ENCODE measurements around the gene IRX1.

IRX1 gene

DNA sequence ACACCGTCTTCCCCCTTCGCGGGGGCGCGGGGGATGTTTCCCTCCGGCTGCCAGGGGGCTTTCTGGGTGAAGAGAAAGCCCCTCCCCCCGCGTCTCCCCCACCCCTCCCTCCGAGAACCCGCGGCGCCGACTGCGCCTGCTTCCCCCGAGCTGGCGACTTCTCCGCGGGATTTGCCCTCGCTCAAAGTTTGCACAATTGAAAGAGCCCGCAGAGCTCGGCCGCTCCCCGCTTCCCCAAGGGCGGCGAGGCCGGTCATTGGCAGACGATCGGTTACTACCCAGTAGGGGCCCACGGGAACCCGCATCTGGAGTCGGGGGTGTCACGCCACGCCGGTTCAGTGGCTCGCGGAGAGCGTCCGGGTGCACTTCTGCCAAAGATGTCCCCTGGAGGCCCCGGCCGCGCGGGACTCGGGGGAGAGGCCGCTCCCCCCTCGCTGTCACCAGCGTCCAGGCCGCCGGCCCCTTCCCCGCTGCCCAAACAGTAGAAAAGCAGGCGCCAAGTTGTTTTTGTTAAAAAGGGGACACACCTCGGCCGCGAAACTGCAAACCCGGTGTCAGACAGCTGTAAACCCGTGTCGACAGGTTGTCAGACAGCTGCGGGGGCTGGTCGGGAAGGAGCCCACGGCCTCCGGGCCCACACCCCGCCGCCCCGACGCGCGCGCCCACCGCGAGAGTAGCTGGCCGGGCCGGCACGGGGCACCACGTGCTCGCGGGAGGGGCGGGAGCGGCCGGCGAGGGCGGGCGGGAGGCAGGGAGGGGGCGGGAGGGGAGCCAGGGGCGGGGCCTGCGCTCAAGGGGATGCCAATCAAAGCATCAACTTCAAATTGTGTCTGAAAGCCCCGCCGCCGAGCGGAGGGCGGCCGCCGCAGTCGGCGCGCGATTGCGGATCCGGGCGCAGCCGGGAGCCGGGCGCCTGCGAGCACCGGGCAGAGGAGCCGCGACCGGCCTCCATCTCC is at the start of gene IRX1:
IRX1 (plus strand) TSS at position 827 of the 956 bp plus-strand sequence. CDS start 274 bp downstream, outside the sequence.
- Histone ChIP-seq H3K36me3 (ENCODE audit: control insufficient read depth in 2 of 2, insufficient read depth in 2 of 2, low read length in 2 of 2) (no peaks in the 10 kb centered on the region), H3K27ac (ENCODE audit: low read depth in 2 of 2, low read length in 2 of 2) (no peak within 1 kb of the TSS), H3K9me3 (ENCODE audit: control insufficient read depth in 2 of 2, low read length in 2 of 2) (no peaks in the 10 kb centered on the region), H3K4me3 (ENCODE audit: low read length in 2 of 2) (no peak within 1 kb of the TSS), H3K4me1 (ENCODE audit: control insufficient read depth in 2 of 2, insufficient read depth in 2 of 2, low read length in 2 of 2) (no peaks in the 10 kb centered on the region), H3K27me3 (ENCODE audit: control insufficient read depth in 2 of 2, insufficient read depth in 2 of 2, low read length in 2 of 2) (peaks cover under 1 to 4% of the 10 kb centered on the region in 2 donors), H3K9ac (ENCODE audit: low read depth in 1 of 2, low read length in 2 of 2) (no peak within 1 kb of the TSS)

DNA sequence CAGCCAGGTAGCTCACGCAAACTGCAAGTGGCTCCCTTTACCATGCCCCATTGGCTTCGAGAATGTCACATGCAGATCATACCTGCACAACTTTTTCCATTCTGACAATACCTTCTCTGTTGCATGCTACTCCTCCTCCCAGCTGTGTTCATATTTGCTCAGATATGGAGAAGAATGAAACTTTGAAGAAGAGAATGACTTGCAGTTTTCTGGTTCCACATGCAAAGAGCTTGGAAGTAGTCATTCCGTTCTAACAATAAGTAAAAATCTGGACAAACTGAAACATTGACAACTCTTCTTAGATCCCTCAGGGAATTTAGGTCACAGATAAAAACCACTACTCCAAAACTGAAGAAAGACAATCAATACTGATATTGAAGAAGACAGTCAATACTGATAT is 49.6 kb upstream of the IRX1 start:
- no peaks in the 10 kb centered on the region for H3K27me3 ChIP-seq (ENCODE audit: control insufficient read depth in 2 of 2, insufficient read depth in 2 of 2, low read length in 2 of 2)
- H3K9ac ChIP-seq (ENCODE audit: low read depth in 1 of 2, low read length in 2 of 2): no peak overlapping the region
- no peak overlapping the region for H3K4me3 ChIP-seq (ENCODE audit: low read length in 2 of 2)
- H3K4me1 ChIP-seq (ENCODE audit: control insufficient read depth in 2 of 2, insufficient read depth in 2 of 2, low read length in 2 of 2): no peaks in the 10 kb centered on the region
- H3K27ac ChIP-seq (ENCODE audit: low read depth in 2 of 2, low read length in 2 of 2): no peak overlapping the region
- no peaks in the 10 kb centered on the region for H3K36me3 ChIP-seq (ENCODE audit: control insufficient read depth in 2 of 2, insufficient read depth in 2 of 2, low read length in 2 of 2)
- H3K9me3 ChIP-seq (ENCODE audit: control insufficient read depth in 2 of 2, low read length in 2 of 2): peaks cover 0 to 4% of the 10 kb centered on the region in 2 donors

DNA sequence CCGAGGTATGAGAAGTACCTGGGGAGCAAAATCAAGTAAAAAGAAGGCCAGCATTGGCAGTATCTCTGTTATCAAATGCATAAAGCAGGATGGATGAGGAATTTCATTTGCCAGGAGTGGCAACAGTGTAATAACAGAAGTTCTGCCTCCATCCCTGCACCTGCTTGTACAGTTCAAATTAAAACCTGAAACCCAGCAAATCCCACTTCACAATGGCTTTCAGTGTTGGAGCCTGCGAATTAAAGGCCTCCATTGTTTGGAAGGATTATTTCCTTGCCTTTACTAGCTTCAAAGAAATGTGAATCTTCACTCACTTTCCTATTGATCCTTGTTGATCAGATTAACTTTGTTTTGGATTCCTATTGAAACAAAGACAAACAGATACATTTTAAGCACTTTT is 31.5 kb upstream of the IRX1 start:
- Histone ChIP-seq H3K9me3 (ENCODE audit: control insufficient read depth in 2 of 2, low read length in 2 of 2) (no peaks in the 10 kb centered on the region), H3K27me3 (ENCODE audit: control insufficient read depth in 2 of 2, insufficient read depth in 2 of 2, low read length in 2 of 2) (no peaks in the 10 kb centered on the region), H3K36me3 (ENCODE audit: control insufficient read depth in 2 of 2, insufficient read depth in 2 of 2, low read length in 2 of 2) (no peaks in the 10 kb centered on the region), H3K4me3 (ENCODE audit: low read length in 2 of 2) (no peak overlapping the region), H3K4me1 (ENCODE audit: control insufficient read depth in 2 of 2, insufficient read depth in 2 of 2, low read length in 2 of 2) (no peaks in the 10 kb centered on the region), H3K9ac (ENCODE audit: low read depth in 1 of 2, low read length in 2 of 2) (no peak overlapping the region), H3K27ac (ENCODE audit: low read depth in 2 of 2, low read length in 2 of 2) (no peak overlapping the region)

DNA sequence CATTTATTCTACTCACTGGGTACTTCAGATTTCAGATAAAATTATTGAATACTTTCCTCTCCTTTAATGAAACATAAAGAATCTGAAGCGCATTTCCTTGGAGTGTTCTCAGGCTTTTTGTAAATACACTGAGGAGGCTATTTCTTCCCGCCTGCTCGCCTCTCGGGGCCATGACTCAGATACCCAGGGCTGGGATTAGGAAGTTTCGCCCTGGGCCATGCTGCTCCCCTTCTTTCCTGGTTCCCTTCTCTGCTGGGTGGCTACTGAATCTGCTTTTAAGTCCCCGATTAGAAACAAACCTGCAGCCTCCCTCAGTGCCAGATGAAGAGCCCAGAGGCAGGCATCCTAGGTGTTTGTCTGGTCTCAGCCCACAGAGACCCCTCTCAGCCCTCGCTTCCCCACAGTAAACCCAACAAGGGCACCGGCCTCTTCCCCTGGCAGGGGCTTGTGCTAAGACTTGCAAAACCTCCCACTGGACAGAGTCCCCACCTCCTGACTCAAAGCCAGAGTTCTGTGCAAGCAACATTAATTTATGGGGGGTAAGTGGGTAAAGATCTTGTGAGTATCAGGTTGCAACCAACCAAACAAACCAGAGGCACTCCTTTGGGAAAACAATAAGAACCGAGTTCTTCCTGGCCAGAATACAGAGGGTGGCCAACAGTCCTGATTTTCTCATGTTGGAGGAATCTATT is 30.7 kb upstream of the IRX1 start:
- Histone ChIP-seq H3K27me3 (ENCODE audit: control insufficient read depth in 2 of 2, insufficient read depth in 2 of 2, low read length in 2 of 2) (no peaks in the 10 kb centered on the region), H3K27ac (ENCODE audit: low read depth in 2 of 2, low read length in 2 of 2) (no peak overlapping the region), H3K4me3 (ENCODE audit: low read length in 2 of 2) (no peak overlapping the region), H3K36me3 (ENCODE audit: control insufficient read depth in 2 of 2, insufficient read depth in 2 of 2, low read length in 2 of 2) (no peaks in the 10 kb centered on the region), H3K9ac (ENCODE audit: low read depth in 1 of 2, low read length in 2 of 2) (no peak overlapping the region), H3K4me1 (ENCODE audit: control insufficient read depth in 2 of 2, insufficient read depth in 2 of 2, low read length in 2 of 2) (no peaks in the 10 kb centered on the region), H3K9me3 (ENCODE audit: control insufficient read depth in 2 of 2, low read length in 2 of 2) (no peaks in the 10 kb centered on the region)

DNA sequence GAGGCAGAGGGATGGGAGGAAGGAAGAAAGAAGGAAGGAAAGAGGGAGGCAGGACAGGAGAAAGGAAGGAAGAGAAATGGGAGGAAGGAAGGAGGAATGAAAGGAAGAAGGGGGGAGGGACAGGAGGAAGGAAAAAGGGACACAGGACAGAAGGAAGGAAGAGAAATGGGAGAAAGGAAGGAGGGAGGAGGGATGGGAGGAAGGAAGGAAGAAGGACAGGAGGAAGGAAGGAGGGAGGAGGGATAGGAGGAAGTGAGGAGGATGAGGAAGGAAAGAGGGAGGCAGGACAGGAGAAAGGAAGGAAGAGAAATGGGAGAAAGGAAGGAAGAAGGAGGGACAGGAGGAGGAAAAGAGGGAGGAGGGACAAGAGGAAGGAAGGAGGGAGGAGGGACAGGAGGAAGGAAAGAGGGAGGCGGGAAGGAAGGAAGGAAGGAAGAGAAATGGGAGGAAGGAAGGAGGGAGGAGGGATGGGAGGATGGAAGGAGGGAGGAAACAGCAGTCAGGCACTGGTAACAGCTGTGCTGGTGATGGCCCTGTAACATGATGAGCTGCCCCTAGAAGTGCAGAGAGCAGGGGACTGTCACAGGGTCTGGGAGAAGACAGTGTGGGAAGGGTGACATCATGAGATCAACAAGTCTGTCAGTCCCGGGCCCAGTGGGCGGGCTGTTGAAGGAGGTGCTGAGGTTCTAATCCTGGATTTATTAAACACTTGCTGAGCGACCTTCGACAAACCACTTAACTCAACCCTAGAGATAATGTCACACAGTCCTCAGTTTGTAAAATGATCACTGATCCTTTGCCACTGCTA is 10.7 kb upstream of the IRX1 start:
- H3K4me1 ChIP-seq (ENCODE audit: control insufficient read depth in 2 of 2, insufficient read depth in 2 of 2, low read length in 2 of 2): no peaks in the 10 kb centered on the region

DNA sequence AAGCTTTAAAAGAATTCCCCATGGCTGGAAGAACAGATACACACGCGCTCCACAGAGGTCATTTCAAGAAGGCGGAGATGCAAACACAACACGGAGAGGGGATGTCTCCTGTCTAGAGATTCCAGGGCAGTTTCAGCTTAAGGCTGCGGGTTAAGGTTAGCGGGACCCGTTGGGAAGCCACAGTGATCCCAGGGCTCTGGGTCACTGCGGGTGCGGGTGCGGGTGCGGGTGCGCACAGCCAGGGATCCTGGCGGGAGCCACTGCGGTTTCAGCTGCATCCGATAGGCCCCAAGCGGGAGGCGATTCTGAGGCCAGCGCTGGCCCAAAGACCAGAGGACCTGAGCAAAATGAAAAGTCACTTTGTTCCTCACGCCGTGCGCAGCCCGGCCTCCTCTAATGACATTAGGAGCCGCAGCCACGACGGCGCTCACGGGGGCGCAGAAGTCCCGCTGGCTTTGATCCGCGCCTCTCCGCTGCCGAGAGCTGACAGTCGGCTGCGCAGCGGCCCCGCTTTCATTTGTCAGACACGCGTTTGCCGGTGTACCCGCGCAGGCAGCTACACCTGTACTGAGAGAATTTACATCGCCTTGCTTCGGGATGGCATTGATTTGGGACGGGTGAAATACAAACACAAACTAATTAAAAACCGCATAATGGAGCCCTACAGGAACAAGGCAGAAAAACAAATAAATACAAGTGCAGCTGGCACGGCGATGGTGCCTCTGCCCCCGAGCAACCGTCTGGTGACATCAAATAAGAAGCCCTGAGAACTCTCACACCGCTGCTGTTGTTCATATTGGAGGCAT is 5.3 kb upstream of the IRX1 start:
- Histone ChIP-seq H3K4me1 (ENCODE audit: control insufficient read depth in 2 of 2, insufficient read depth in 2 of 2, low read length in 2 of 2) (no peaks in the 10 kb centered on the region), H3K27ac (ENCODE audit: low read depth in 2 of 2, low read length in 2 of 2) (no peak overlapping the region), H3K36me3 (ENCODE audit: control insufficient read depth in 2 of 2, insufficient read depth in 2 of 2, low read length in 2 of 2) (no peaks in the 10 kb centered on the region), H3K4me3 (ENCODE audit: low read length in 2 of 2) (no peak overlapping the region), H3K27me3 (ENCODE audit: control insufficient read depth in 2 of 2, insufficient read depth in 2 of 2, low read length in 2 of 2) (peaks cover 0 to 2% of the 10 kb centered on the region in 2 donors), H3K9me3 (ENCODE audit: control insufficient read depth in 2 of 2, low read length in 2 of 2) (no peaks in the 10 kb centered on the region), H3K9ac (ENCODE audit: low read depth in 1 of 2, low read length in 2 of 2) (no peak overlapping the region)

More for the DNA sequence above, 10.7 kb upstream of the IRX1 start:
- Histone ChIP-seq H3K36me3 (ENCODE audit: control insufficient read depth in 2 of 2, insufficient read depth in 2 of 2, low read length in 2 of 2) (no peaks in the 10 kb centered on the region), H3K27ac (ENCODE audit: low read depth in 2 of 2, low read length in 2 of 2) (no peak overlapping the region), H3K9me3 (ENCODE audit: control insufficient read depth in 2 of 2, low read length in 2 of 2) (no peaks in the 10 kb centered on the region), H3K9ac (ENCODE audit: low read depth in 1 of 2, low read length in 2 of 2) (no peak overlapping the region), H3K27me3 (ENCODE audit: control insufficient read depth in 2 of 2, insufficient read depth in 2 of 2, low read length in 2 of 2) (no peaks in the 10 kb centered on the region), H3K4me3 (ENCODE audit: low read length in 2 of 2) (no peak overlapping the region)

DNA sequence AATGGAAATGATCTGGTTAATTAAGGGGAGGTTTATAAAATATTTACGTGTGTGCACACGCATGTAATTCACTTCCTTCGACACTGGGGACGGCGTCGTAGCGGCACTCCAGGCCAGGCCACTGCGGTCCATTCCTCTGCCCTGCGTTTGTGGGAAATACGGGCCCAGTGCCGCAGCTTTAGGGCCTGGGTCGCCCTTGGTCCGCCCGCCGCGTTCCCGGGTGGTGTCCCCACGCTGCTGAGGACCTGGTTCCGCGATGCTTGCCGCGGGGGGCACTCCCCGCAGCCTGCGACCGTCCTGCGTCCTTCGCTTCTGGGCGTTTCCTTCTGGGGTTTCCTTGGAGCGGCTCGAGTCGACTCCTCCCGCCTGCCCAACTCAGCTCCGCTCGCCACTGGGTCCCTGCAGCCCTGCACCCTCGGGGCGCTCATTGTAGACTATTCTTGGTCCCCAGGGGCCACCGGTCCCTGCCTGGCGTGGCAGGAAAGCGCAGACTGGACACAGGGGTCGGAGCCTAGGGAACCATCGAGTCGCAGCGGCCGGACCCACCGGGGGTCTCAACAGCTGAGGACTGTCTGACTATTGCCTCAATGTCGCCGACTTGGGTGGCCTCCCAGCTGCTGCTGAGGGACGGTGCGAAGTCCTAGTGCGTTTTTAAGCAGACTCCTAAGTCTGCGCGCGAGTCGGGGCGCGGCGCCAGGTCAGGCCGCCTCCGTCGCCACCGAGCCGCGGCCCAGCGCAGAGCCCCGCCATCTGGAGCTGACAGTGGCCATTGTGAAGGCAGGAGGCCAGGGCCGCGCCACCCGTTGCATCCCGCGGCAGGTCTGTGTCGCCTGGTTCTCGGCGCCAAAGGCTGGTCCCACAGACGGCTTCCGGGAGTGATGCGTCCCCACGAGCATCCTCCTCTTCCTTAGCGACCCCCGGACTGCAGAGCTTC is 4.4 kb upstream of the IRX1 start:
- no peak overlapping the region for H3K9ac ChIP-seq (ENCODE audit: low read depth in 1 of 2, low read length in 2 of 2)
- no peaks in the 10 kb centered on the region for H3K4me1 ChIP-seq (ENCODE audit: control insufficient read depth in 2 of 2, insufficient read depth in 2 of 2, low read length in 2 of 2)
- H3K27me3 ChIP-seq (ENCODE audit: control insufficient read depth in 2 of 2, insufficient read depth in 2 of 2, low read length in 2 of 2): peaks cover 0 to 2% of the 10 kb centered on the region in 2 donors
- H3K4me3 ChIP-seq (ENCODE audit: low read length in 2 of 2): no peak overlapping the region
- H3K36me3 ChIP-seq (ENCODE audit: control insufficient read depth in 2 of 2, insufficient read depth in 2 of 2, low read length in 2 of 2): no peaks in the 10 kb centered on the region
- H3K27ac ChIP-seq (ENCODE audit: low read depth in 2 of 2, low read length in 2 of 2): no peak overlapping the region
- no peaks in the 10 kb centered on the region for H3K9me3 ChIP-seq (ENCODE audit: control insufficient read depth in 2 of 2, low read length in 2 of 2)

DNA sequence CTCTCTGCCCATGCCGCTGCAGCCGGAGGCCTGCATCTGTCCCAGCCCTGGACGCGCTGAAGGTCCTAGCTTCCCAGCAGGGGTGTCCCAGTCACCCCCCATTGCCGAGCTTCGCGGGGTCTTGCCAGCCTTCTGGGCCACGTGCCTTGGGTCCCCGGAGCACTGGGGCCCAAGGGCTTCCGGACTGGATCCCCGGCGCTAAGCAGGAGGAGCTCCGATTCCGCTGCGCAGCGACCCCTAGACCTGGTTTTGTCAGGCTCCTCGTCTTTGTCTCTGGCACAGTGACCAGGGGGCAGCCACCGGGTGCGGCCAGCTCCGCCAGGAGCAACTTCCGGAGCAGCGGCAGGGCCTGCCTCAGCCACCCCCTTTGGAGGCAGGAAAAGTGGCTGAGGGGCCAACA is 3.3 kb upstream of the IRX1 start:
- no peaks in the 10 kb centered on the region for H3K9me3 ChIP-seq (ENCODE audit: control insufficient read depth in 2 of 2, low read length in 2 of 2)
- no peak overlapping the region for H3K4me3 ChIP-seq (ENCODE audit: low read length in 2 of 2)
- no peak overlapping the region for H3K27ac ChIP-seq (ENCODE audit: low read depth in 2 of 2, low read length in 2 of 2)
- no peaks in the 10 kb centered on the region for H3K36me3 ChIP-seq (ENCODE audit: control insufficient read depth in 2 of 2, insufficient read depth in 2 of 2, low read length in 2 of 2)
- H3K27me3 ChIP-seq (ENCODE audit: control insufficient read depth in 2 of 2, insufficient read depth in 2 of 2, low read length in 2 of 2): peaks cover 0 to 2% of the 10 kb centered on the region in 2 donors
- no peaks in the 10 kb centered on the region for H3K4me1 ChIP-seq (ENCODE audit: control insufficient read depth in 2 of 2, insufficient read depth in 2 of 2, low read length in 2 of 2)
- no peak overlapping the region for H3K9ac ChIP-seq (ENCODE audit: low read depth in 1 of 2, low read length in 2 of 2)

Measured in mucosa of rectum (tissue), 2 donors.